Activated CD8-positive, alpha-beta T cell treated with anti-CD3 and anti-CD28 coated beads for 36 hours (primary cell): Measurements from ENCODE around the gene MRPS12. TPM values are rescaled to one million over a fixed set of nuclear protein-coding genes. Genes with fewer than 3 reads are reported as not detected.

Experiments
- ATAC-seq: fragments of 200-7000 bp; cut with Tn5 transposase; one replicate; pipeline ENCODE4 v1.10.0; 2021; ENCODE audit warnings: mild to moderate bottlenecking, moderate library complexity
- CTCF ChIA-PET: fragments of 350-600 bp; sonication (Branson Sonifier 250); formaldehyde crosslinking; loops from one replicate; lab custom pipeline; 2021; ENCODE audit warnings: antibody characterized with exemption; lab: Charles Lee
- POLR2A ChIA-PET: fragments of 350-600 bp; sonication (Branson Sonifier 250); formaldehyde crosslinking; loops from one replicate; lab custom pipeline; 2021; ENCODE audit warnings: antibody characterized with exemption; lab: Charles Lee
- DNase-seq: peaks from one replicate; pipeline ENCODE4 v3.0.0-alpha.2; 2020
- H3K27ac Mint-ChIP-seq: one replicate; pipeline ENCODE4 v1.8.0; 2021; ENCODE audit warnings: mild to moderate bottlenecking, mixed read lengths
- H3K27me3 Mint-ChIP-seq: one replicate; pipeline ENCODE4 v1.8.0; 2021; ENCODE audit warnings: mixed read lengths
- H3K36me3 Mint-ChIP-seq: one replicate; pipeline ENCODE4 v1.8.0; 2021; ENCODE audit warnings: low read depth, mixed read lengths
- H3K4me1 Mint-ChIP-seq: one replicate; pipeline ENCODE4 v1.8.0; 2021; ENCODE audit warnings: low read depth, mixed read lengths
- H3K4me3 Mint-ChIP-seq: one replicate; pipeline ENCODE4 v1.8.0; 2021; ENCODE audit warnings: mild to moderate bottlenecking, moderate library complexity, mixed read lengths
- H3K9me3 Mint-ChIP-seq: one replicate; pipeline ENCODE4 v1.8.0; 2021; ENCODE audit warnings: mixed read lengths
- intact Hi-C: fragments of 100-400 bp; cut with micrococcal nuclease; formaldehyde crosslinking; loops from one replicate; pipeline ENCODE4 v1.10.0; 2022
- total RNA-seq, 2 experiments: library from RNA; stranded (reverse); gene quantifications; one replicate each; pipeline ENCODE4 v1.2.3, GENCODE V29; 2021
- TF ChIP-seq, protein P1 (sequence below): fragments of 200-600 bp; IDR thresholded peaks from one replicate; pipeline ENCODE4 v1.8.0; 2022; ENCODE audit warnings: antibody characterized with exemption, mild to moderate bottlenecking

MRPS12 gene
- total RNA-seq, 2 experiments from 2014 or later = 80.1 to 81.2 TPM

DNA sequence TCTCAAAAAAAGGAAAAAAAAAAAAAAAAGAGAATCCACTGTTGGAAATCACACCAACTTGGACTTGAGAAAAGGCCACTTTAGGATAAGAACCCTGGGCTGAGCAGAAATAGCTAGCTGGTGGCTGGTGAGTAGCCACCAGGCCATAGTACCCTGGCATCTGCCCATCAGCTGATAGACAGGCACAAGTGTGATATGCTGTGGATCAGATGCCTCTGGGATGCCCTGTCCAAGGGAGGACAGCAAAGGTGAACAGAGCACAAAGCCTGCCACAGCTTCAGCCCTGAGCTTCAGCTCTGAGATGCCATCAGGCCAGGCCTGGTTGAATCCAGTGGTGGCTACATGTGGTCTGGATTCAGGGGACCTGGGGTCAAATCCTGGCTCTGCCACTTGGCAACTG lies 40.1 kb upstream of the MRPS12 start:
- ChIA-PET CTCF (interaction anchor here (0.8 to 1.2 kb wide), 2 partner anchors 12 to 51 kb away, joined by 3 read pairs; no protein-coding TSS in a partner anchor), POLR2A (interaction anchor here (0.7 kb wide), 1 partner anchor 10 kb away, joined by 4 read pairs; no protein-coding TSS in a partner anchor)
- Mint-ChIP-seq H3K4me1 (peaks cover 5% of the 10 kb centered on the region), H3K9me3 (no peaks in the 10 kb centered on the region), H3K27ac (no peak overlapping the region), H3K27me3 (no peaks in the 10 kb centered on the region), H3K36me3 (peaks cover 3% of the 10 kb centered on the region), H3K4me3 (no peak overlapping the region)
- intact Hi-C loops = no loop called here
- no peak for DNase-seq
- TF ChIP-seq, protein P1, sequence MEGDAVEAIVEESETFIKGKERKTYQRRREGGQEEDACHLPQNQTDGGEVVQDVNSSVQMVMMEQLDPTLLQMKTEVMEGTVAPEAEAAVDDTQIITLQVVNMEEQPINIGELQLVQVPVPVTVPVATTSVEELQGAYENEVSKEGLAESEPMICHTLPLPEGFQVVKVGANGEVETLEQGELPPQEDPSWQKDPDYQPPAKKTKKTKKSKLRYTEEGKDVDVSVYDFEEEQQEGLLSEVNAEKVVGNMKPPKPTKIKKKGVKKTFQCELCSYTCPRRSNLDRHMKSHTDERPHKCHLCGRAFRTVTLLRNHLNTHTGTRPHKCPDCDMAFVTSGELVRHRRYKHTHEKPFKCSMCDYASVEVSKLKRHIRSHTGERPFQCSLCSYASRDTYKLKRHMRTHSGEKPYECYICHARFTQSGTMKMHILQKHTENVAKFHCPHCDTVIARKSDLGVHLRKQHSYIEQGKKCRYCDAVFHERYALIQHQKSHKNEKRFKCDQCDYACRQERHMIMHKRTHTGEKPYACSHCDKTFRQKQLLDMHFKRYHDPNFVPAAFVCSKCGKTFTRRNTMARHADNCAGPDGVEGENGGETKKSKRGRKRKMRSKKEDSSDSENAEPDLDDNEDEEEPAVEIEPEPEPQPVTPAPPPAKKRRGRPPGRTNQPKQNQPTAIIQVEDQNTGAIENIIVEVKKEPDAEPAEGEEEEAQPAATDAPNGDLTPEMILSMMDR = no peak
- ATAC-seq = no peak

DNA sequence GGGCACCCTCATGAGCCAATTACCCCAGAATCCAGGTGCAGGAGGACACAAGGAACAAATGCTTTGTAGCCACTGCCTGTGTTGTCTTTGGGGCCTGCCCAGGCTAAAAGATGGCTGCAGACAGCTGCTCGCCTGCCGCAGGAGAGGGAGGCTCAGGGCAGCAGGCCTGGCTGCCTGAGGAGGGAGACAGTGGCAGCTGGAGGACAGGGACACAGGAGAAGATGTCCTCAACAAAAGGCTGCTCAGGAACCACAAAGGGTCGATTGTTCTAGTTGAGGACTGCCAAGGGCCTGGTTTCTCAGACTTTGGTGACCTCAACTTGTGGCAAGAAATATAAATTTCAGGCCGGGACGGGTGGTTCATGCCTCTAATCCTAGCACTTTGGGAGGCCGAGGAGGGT lies 39.0 kb upstream of the MRPS12 start:
- peaks cover 3% of the 10 kb centered on the region for H3K36me3 Mint-ChIP-seq

DNA sequence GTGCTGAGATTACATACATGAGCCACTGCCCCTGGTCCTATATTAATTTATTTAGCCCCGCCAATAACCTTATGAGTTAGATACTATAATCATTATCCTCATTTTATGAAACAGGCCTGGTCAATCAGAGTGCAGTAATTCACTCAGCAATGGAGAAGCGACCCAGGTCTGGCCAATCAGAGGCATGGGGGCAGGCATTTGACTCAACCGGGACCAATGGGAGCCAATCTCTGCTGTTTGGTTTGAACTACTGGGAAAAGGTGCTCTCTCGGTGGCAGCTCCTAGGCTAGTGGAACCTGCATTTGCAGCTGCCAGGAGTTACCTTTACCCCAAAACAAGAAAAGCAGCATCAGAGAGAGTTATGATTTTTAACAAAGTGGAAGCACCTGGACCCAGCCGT lies 37.9 kb upstream of the MRPS12 start:
- Mint-ChIP-seq H3K4me3 (no peak overlapping the region), H3K9me3 (no peaks in the 10 kb centered on the region), H3K27ac (no peak overlapping the region), H3K27me3 (no peaks in the 10 kb centered on the region), H3K36me3 (peaks cover 3% of the 10 kb centered on the region), H3K4me1 (peaks cover 2% of the 10 kb centered on the region)
- TF ChIP-seq, protein P1 = no peak
- ChIA-PET POLR2A (no interaction called here), CTCF (interaction anchor here (1.0 kb wide), 1 partner anchor 17 kb away, joined by 3 read pairs; no protein-coding TSS in a partner anchor)
- ATAC-seq (no peak), DNase-seq (no peak)
- intact Hi-C loops = no loop called here

More for the DNA sequence above, 39.0 kb upstream of the MRPS12 start:
- Mint-ChIP-seq H3K27ac (no peak overlapping the region), H3K9me3 (no peaks in the 10 kb centered on the region), H3K27me3 (no peaks in the 10 kb centered on the region), H3K4me1 (peaks cover 5% of the 10 kb centered on the region), H3K4me3 (no peak overlapping the region)
- ATAC-seq = no peak
- no peak for DNase-seq
- CTCF ChIA-PET = no interaction called here
- POLR2A ChIA-PET = no interaction called here
- intact Hi-C loops = no loop called here
- TF ChIP-seq, protein P1 = no peak

DNA sequence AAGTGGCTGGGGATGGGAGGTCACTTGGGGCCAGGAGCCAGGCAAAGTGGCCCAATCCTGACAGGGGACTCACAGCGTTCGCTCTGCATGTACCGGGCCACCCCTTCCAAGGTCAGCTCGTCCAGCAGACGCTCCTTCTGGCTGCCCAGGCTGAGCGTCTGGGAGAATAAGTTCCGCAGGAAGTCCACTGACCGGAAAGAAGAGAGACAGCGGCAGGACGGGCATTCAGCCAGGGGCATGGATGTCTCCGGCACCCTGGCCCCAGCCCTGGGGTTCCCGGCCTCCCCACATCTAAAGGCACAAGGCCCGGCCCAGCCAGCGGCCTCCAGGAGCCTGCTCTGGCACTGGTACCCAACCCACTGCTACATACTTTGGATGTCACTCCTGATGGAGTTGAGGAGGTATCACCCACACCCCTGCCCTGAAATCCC lies 37.4 kb upstream of the MRPS12 start:
- Mint-ChIP-seq H3K27ac (no peak overlapping the region), H3K27me3 (no peaks in the 10 kb centered on the region), H3K4me3 (no peak overlapping the region), H3K36me3 (peaks cover 3% of the 10 kb centered on the region), H3K4me1 (peaks cover 7% of the 10 kb centered on the region), H3K9me3 (no peaks in the 10 kb centered on the region)
- DNase-seq (no peak), ATAC-seq (no peak)
- ChIA-PET POLR2A (no interaction called here), CTCF (interaction anchor here (1.0 kb wide), 1 partner anchor 18 kb away, joined by 3 read pairs; no protein-coding TSS in a partner anchor)
- TF ChIP-seq, protein P1 = no peak
- intact Hi-C loops = no loop called here

DNA sequence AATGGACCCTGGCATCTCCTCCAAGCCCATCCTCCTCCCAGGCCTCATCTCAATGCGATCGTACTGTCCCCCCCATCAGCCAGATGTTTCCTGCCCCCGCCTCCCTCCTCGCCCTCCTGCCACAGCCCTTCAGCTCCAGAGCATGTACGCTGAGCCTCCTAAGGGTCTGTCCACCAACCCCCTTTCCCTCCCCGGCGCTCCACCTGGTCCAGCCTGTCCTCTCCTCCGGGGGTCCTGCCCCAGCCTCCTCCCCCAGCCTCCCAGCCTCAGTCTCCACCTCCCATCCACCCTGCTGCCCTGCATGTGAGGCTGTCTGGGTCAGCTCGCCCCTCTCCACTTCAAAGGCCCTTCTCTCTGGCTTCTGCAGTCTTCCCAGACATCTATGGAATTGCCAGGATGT lies 35.8 kb upstream of the MRPS12 start:
- H3K27me3 Mint-ChIP-seq = no peaks in the 10 kb centered on the region
- H3K27ac Mint-ChIP-seq = no peak overlapping the region
- POLR2A ChIA-PET = no interaction called here
- CTCF ChIA-PET = interaction anchor here (1.6 to 4.0 kb wide), 2 partner anchors 8 to 35 kb away, joined by 6 to 21 read pairs; partner anchors contain the start of genes MRPS12 and SARS2
- TF ChIP-seq, protein P1 = no peak
- H3K4me1 Mint-ChIP-seq = peaks cover 14% of the 10 kb centered on the region
- ATAC-seq = no peak
- no peak overlapping the region for H3K4me3 Mint-ChIP-seq
- DNase-seq = no peak
- intact Hi-C loops = no loop called here
- H3K36me3 Mint-ChIP-seq = peaks cover 3% of the 10 kb centered on the region
- no peaks in the 10 kb centered on the region for H3K9me3 Mint-ChIP-seq
